HFFc6 (cell line): Measurements from ENCODE around the gene MAGI1. TPM values are rescaled to one million over a fixed set of nuclear protein-coding genes. Genes with fewer than 3 reads are reported as not detected.

Source experiments
- DNase-seq: peaks from one replicate; pipeline ENCODE4 v3.0.0-alpha.2; 2018
- H3K27ac Mint-ChIP-seq: 2 replicates; pipeline ENCODE4 v1.8.0; 2020; ENCODE audit warnings: mild to moderate bottlenecking, mixed read lengths
- H3K27me3 Mint-ChIP-seq: 2 replicates; pipeline ENCODE4 v1.8.0; 2021; ENCODE audit warnings: mild to moderate bottlenecking, moderate library complexity, mixed read lengths; ENCODE audit not compliant: insufficient read depth
- H3K36me3 Mint-ChIP-seq: 2 replicates; pipeline ENCODE4 v1.8.0; 2021; ENCODE audit warnings: low read depth, mixed read lengths
- H3K4me1 Mint-ChIP-seq: 2 replicates; pipeline ENCODE4 v1.8.0; 2020; ENCODE audit warnings: low read depth, mixed read lengths
- H3K4me3 Mint-ChIP-seq: 2 replicates; pipeline ENCODE4 v1.8.0; 2020; ENCODE audit warnings: mild to moderate bottlenecking, moderate library complexity, mixed read lengths
- H3K9me3 Mint-ChIP-seq: 2 replicates; pipeline ENCODE4 v1.8.0; 2020; ENCODE audit warnings: mild to moderate bottlenecking, mixed read lengths
- total RNA-seq, 6 experiments: library from RNA; stranded (reverse); fragmentation: NEBNext Ultra II Directional; extraction: Animal tissue kit (Norgen Biotek cat#: 25700); gene quantifications; 2 replicates in 1 of 6; 3 replicates in 5 of 6; pipeline ENCODE4 v1.2.3, GENCODE V29; 2021
- TF ChIP-seq, protein P1 (sequence below): fragments of 200-600 bp; sonication (generic); IDR thresholded peaks from 2 replicates; pipeline ENCODE4 v1.5.0; 2021; ENCODE audit warnings: antibody characterized with exemption, mild to moderate bottlenecking

MAGI1 gene
- total RNA-seq, 6 experiments from 2014 or later, result 21.1 to 30.5 (median 22.4) TPM

DNA sequence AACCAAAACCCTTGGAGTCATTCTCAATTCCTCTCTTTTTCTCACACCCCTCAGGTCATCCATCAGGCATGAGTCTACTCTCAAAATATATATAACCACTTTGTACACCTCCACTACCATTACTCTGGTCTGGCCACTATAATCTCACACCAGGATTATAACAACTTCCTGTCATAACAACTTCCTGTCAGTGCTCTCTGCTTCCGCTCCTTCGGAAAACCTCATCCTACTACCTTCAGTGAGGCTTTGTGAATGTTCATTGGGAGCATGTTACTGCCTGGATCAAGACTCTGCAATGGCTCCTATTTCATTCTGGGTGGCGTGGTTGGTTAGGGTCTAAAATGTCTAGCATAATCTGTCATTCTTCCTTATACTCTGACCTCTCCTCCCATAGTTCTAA lies 447.4 kb downstream of the MAGI1 start:
- Mint-ChIP-seq H3K36me3 (no peaks in the 10 kb centered on the region), H3K9me3 (no peaks in the 10 kb centered on the region), H3K4me1 (peaks cover 13% of the 10 kb centered on the region), H3K27me3 (peaks cover 3% of the 10 kb centered on the region; the same call in 1 of the 2 replicates), H3K27ac (no peak overlapping the region), H3K4me3 (no peak overlapping the region)
- DNase-seq, result no peak
- TF ChIP-seq, protein P1, sequence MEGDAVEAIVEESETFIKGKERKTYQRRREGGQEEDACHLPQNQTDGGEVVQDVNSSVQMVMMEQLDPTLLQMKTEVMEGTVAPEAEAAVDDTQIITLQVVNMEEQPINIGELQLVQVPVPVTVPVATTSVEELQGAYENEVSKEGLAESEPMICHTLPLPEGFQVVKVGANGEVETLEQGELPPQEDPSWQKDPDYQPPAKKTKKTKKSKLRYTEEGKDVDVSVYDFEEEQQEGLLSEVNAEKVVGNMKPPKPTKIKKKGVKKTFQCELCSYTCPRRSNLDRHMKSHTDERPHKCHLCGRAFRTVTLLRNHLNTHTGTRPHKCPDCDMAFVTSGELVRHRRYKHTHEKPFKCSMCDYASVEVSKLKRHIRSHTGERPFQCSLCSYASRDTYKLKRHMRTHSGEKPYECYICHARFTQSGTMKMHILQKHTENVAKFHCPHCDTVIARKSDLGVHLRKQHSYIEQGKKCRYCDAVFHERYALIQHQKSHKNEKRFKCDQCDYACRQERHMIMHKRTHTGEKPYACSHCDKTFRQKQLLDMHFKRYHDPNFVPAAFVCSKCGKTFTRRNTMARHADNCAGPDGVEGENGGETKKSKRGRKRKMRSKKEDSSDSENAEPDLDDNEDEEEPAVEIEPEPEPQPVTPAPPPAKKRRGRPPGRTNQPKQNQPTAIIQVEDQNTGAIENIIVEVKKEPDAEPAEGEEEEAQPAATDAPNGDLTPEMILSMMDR, result no peak

DNA sequence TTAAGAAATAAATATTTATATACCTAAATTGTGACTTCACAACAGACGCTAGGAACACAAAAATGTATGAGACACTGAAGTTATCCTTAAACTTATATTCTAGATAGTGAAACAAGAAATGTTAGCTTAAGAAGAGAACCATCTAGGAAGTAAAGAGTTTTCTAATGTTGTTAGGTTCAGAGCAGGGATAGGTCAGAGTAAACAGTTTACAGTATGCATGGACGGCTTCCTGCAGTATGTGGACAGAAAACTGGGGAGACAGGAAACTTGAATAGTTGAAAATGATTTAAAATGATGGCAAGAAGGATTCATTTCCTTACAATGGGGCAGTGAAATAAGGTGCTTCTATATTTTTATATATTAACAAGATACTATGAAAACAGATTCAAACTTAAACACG lies 449.8 kb downstream of the MAGI1 start:
- TF ChIP-seq, protein P1, result no peak

DNA sequence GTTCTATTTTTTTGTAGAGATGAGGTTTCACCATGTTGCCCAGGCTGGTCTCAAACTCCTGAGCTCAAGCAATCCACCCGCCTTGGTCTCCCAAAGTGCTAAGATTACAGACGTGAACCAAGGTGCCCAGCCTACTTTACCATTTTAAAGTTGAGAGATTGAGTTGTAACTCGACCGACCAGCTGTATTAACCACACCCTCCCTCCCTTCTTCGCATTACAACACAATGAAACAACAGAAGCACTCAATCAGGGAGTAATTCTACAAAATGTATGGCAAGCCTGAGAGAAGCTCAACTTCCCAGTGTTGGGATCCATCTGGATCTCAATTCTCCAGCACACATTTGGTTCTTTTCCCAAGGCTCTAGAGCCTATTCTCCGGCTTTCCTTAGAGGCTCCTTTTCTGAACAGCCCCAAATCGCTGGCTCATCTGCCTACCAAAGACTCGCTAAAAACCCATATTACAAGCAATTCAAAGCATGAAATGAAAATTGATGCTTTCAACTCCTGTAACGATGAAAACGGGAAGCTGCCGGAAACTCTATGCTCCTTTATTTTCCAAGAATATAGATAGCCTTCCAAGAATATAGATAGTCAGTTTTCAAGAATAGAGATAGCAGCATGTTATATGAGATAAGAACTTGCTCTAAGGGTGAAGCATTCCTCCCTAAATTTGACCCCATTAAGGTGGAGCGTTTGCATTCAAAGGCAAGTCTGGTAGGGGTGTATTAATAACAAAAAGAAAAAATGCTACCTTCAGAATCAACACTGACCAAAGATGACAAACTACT lies 450.9 kb downstream of the MAGI1 start:
- no peak for DNase-seq
- H3K9me3 Mint-ChIP-seq, result no peaks in the 10 kb centered on the region
- H3K4me3 Mint-ChIP-seq, result no peak overlapping the region
- H3K4me1 Mint-ChIP-seq, result peaks cover 38% of the 10 kb centered on the region
- H3K27me3 Mint-ChIP-seq, result peaks cover 3% of the 10 kb centered on the region; the same call in 1 of the 2 replicates
- TF ChIP-seq, protein P1, result no peak
- H3K36me3 Mint-ChIP-seq, result no peaks in the 10 kb centered on the region
- no peak overlapping the region for H3K27ac Mint-ChIP-seq

More for the DNA sequence above, 449.8 kb downstream of the MAGI1 start:
- Mint-ChIP-seq H3K27me3 (peaks cover 3% of the 10 kb centered on the region; the same call in 1 of the 2 replicates), H3K9me3 (no peaks in the 10 kb centered on the region), H3K27ac (no peak overlapping the region), H3K36me3 (no peaks in the 10 kb centered on the region), H3K4me1 (peaks cover 31% of the 10 kb centered on the region), H3K4me3 (no peak overlapping the region)
- DNase-seq, result no peak

DNA sequence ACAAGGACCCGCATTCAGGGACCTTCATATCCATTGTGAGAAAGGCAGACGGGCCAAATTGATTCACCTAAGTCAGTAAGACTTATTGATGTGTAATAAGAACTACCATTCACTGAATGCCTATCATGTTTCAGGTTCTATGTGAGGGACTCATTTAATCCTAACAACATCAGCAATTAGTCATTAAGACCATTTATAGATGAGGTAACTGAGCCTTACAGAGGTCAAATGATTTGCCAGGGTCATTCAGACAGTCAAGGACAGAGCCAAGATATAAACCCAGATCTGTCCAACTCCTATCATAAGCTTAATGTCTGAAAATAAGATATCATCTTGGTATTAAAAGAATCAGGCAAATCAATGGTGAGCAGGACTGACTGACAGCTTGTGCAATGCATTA lies 453.8 kb downstream of the MAGI1 start:
- DNase-seq, result no peak
- H3K27ac Mint-ChIP-seq, result no peak overlapping the region
- TF ChIP-seq, protein P1, result no peak
- H3K27me3 Mint-ChIP-seq, result peaks cover 2% of the 10 kb centered on the region; the same call in 1 of the 2 replicates
- H3K4me1 Mint-ChIP-seq, result peaks cover 52% of the 10 kb centered on the region
- peaks cover 8% of the 10 kb centered on the region for H3K36me3 Mint-ChIP-seq
- peaks cover 4% of the 10 kb centered on the region; the same call in 1 of the 2 replicates for H3K9me3 Mint-ChIP-seq
- no peak overlapping the region for H3K4me3 Mint-ChIP-seq

GRCh38 chr3:65584002-65584401 lies 454.7 kb downstream of the MAGI1 start:
- TF ChIP-seq, protein P1, result no peak
- peaks cover 4% of the 10 kb centered on the region; the same call in 1 of the 2 replicates for H3K9me3 Mint-ChIP-seq

More at GRCh38 chr3:65584002-65584401, 454.7 kb downstream of the MAGI1 start:
- DNase-seq, result no peak
- Mint-ChIP-seq H3K27ac (no peak overlapping the region), H3K4me3 (no peak overlapping the region), H3K4me1 (peaks cover 56% of the 10 kb centered on the region), H3K27me3 (no peaks in the 10 kb centered on the region), H3K36me3 (peaks cover 8% of the 10 kb centered on the region)
